GM12891 (cell line): ENCODE data around the gene MMP7.

ENCODE experiments used
- PAX5 ChIP-seq: IDR thresholded peaks from 2 replicates; pipeline ENCODE4 v1.6.1; 2011; ENCODE audit warnings: low read length, moderate library complexity, mild to moderate bottlenecking; ENCODE audit not compliant: insufficient read depth, severe bottlenecking
- POLR2A ChIP-seq: IDR thresholded peaks from 2 replicates; pipeline ENCODE4 v1.6.1; 2011; ENCODE audit warnings: low read depth, low read length, control low read depth
- TAF1 ChIP-seq: IDR thresholded peaks from 2 replicates; pipeline ENCODE4 v1.6.1; 2011; ENCODE audit warnings: low read depth, low read length, control low read depth

GRCh38 chr11:102482433-102482832 lies 48.1 kb downstream of the MMP7 start:
- TF ChIP-seq POLR2A: no peak
- no peak for TF ChIP-seq TAF1
- TF ChIP-seq PAX5: no peak
